ENCODE measurements around the gene FCAMR.

GRCh38 chr1:206998816-206999215 is 28.6 kb upstream of the FCAMR start:
- TF ChIP-seq CTCF (IDR thresholded peaks at IDR 0.05) (no peak), POLR2A (IDR thresholded peaks at IDR 0.05) (no peak)
